Neural cell (in vitro differentiated cells): ENCODE data around the gene PER1.

ENCODE experiments used
- EZH2 ChIP-seq: fragments of 200-600, 300-800 bp; shearing (Covaris generic), sonication (generic); IDR thresholded peaks from 2 replicates; pipeline ENCODE4 v1.6.1; 2014; ENCODE audit warnings: antibody characterized with exemption, low read length, borderline replicate concordance, mild to moderate bottlenecking; ENCODE audit not compliant: insufficient read depth, poor library complexity, severe bottlenecking
- MXI1 ChIP-seq: fragments of 450-650 bp; conservative IDR thresholded peaks from 2 replicates; pipeline ENCODE4 v1.6.1; 2014; ENCODE audit warnings: antibody characterized with exemption, mild to moderate bottlenecking; ENCODE audit not compliant: poor library complexity, severe bottlenecking
- POLR2AphosphoS5 ChIP-seq: IDR thresholded peaks from 2 replicates; pipeline ENCODE4 v1.6.1; 2012
- TF ChIP-seq, protein P1 (sequence below): fragments of 450-650 bp; IDR thresholded peaks from 2 replicates; pipeline ENCODE4 v1.5.1; 2014; ENCODE audit warnings: antibody characterized with exemption, mild to moderate bottlenecking, moderate library complexity; ENCODE audit not compliant: poor library complexity, severe bottlenecking

DNA sequence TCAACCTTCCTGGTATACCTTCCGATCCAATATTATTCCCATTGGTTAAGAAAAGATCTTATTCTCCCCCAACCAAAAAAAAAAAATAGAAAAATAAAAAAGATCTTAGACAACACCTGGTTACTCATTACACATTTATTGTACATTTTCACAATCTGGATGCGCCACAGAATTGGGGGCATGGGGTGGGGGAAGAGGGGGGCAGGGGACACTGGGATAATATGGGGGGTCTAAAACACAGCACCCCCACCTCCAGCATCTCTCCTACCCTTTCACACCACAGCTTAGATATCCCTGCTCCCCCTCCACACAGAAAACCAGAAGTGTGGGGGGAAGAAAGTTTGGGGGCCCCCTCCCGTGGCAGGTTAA, 6.8 kb upstream of the PER1 start:
- TF ChIP-seq, protein P1, sequence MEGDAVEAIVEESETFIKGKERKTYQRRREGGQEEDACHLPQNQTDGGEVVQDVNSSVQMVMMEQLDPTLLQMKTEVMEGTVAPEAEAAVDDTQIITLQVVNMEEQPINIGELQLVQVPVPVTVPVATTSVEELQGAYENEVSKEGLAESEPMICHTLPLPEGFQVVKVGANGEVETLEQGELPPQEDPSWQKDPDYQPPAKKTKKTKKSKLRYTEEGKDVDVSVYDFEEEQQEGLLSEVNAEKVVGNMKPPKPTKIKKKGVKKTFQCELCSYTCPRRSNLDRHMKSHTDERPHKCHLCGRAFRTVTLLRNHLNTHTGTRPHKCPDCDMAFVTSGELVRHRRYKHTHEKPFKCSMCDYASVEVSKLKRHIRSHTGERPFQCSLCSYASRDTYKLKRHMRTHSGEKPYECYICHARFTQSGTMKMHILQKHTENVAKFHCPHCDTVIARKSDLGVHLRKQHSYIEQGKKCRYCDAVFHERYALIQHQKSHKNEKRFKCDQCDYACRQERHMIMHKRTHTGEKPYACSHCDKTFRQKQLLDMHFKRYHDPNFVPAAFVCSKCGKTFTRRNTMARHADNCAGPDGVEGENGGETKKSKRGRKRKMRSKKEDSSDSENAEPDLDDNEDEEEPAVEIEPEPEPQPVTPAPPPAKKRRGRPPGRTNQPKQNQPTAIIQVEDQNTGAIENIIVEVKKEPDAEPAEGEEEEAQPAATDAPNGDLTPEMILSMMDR, result no peak
- TF ChIP-seq EZH2 (no peak), MXI1 (no peak), POLR2AphosphoS5 (no peak)
